IMR-90 (cell line): ENCODE results near the gene KLHL17. TPM values are rescaled to one million over a fixed set of nuclear protein-coding genes. Genes with fewer than 3 reads are reported as not detected.

Experiments
- ATAC-seq: fragments of 200-7000 bp; cut with Tn5 transposase; 2 replicates; pipeline ENCODE4 v1.9.1; 2020; ENCODE audit warnings: low read depth, mild to moderate bottlenecking, moderate library complexity
- BruUV-seq: library from RNA; stranded (reverse); fragments of 400-500 nt; replicated peaks from 2 replicates; lab custom pipeline; 2021; lab: Mats Ljungman, UMichigan
- CTCF ChIA-PET: fragments of 300-600 bp; formaldehyde crosslinking; extraction: SDS; loops from one replicate; lab custom pipeline; 2021; ENCODE audit warnings: antibody characterized with exemption; lab: Yijun Ruan, JAX
- POLR2A ChIA-PET: fragments of 300-600 bp; sonication (Branson Sonifier 250); formaldehyde crosslinking; loops from one replicate; lab custom pipeline; 2022; ENCODE audit warnings: antibody characterized with exemption; ENCODE audit not compliant: unreplicated experiment; lab: Charles Lee
- DNase-seq: peaks from one replicate; pipeline ENCODE4 v3.0.0; 2013
- H2AFZ ChIP-seq: replicated peaks from 2 replicates; pipeline ENCODE3; 2013; ENCODE audit warnings: low read length, mild to moderate bottlenecking; ENCODE audit not compliant: poor library complexity
- H2AK5ac ChIP-seq: 2 replicates; pipeline ENCODE4 v1.6.1; 2013; ENCODE audit warnings: low read depth, low read length, inconsistent platforms
- H2AK9ac ChIP-seq: replicated peaks from 2 replicates; pipeline ENCODE3; 2013; ENCODE audit warnings: mild to moderate bottlenecking, low read depth, low read length, moderate library complexity; ENCODE audit not compliant: poor library complexity
- H2BK120ac ChIP-seq: 2 replicates; pipeline ENCODE4 v1.6.1; 2013; ENCODE audit warnings: low read depth, low read length, inconsistent platforms
- H2BK15ac ChIP-seq: 3 replicates; pipeline ENCODE4 v1.6.1; 2013; ENCODE audit warnings: low read depth, low read length, inconsistent platforms
- H2BK20ac ChIP-seq: 2 replicates; pipeline ENCODE4 v1.6.1; 2013; ENCODE audit warnings: low read depth, mild to moderate bottlenecking, inconsistent platforms, low read length, moderate library complexity
- H2BK5ac ChIP-seq: 2 replicates; pipeline ENCODE4 v1.6.1; 2013; ENCODE audit warnings: mild to moderate bottlenecking, low read depth, low read length, inconsistent platforms; ENCODE audit not compliant: poor library complexity, severe bottlenecking
- H3K14ac ChIP-seq: replicated peaks from 2 replicates; pipeline ENCODE4 v1.6.1; 2013; ENCODE audit warnings: low read depth, low read length, inconsistent platforms
- H3K18ac ChIP-seq: 2 replicates; pipeline ENCODE4 v1.6.1; 2013; ENCODE audit warnings: low read depth, low read length, control low read depth
- H3K23ac ChIP-seq: 2 replicates; pipeline ENCODE4 v1.6.1; 2013; ENCODE audit warnings: low read depth, low read length, inconsistent platforms
- H3K27ac ChIP-seq: 2 replicates; pipeline ENCODE4 v1.5.1; 2013; ENCODE audit warnings: mild to moderate bottlenecking, control low read depth, low read length; ENCODE audit not compliant: insufficient read depth
- H3K27me3 ChIP-seq: 2 replicates; pipeline ENCODE4 v1.6.1; 2013; ENCODE audit warnings: low read length; ENCODE audit not compliant: control insufficient read depth, insufficient read depth
- H3K36me3 ChIP-seq: 2 replicates; pipeline ENCODE4 v1.6.1; 2013; ENCODE audit warnings: low read length, mixed read lengths; ENCODE audit not compliant: control insufficient read depth, insufficient read depth
- H3K4ac ChIP-seq: 2 replicates; pipeline ENCODE4 v1.6.1; 2013; ENCODE audit warnings: low read depth, low read length, inconsistent platforms
- H3K4me1 ChIP-seq: 2 replicates; pipeline ENCODE4 v1.6.1; 2013; ENCODE audit warnings: low read length, mixed read lengths; ENCODE audit not compliant: control insufficient read depth, insufficient read depth
- H3K4me2 ChIP-seq: 2 replicates; pipeline ENCODE4 v1.6.1; 2013; ENCODE audit warnings: low read depth, mild to moderate bottlenecking, control low read depth, low read length, moderate library complexity
- H3K4me3 ChIP-seq: 2 replicates; pipeline ENCODE4 v1.5.1; 2013; ENCODE audit warnings: low read depth, mild to moderate bottlenecking, control low read depth, low read length, moderate library complexity; ENCODE audit not compliant: insufficient read depth
- H3K56ac ChIP-seq: 2 replicates; pipeline ENCODE4 v1.6.1; 2013; ENCODE audit warnings: low read length, inconsistent platforms; ENCODE audit not compliant: insufficient read depth; ENCODE audit errors: extremely low read depth
- H3K79me1 ChIP-seq, 2 experiments: 2 replicates each; pipeline ENCODE4 v1.6.1; 2013; ENCODE audit warnings: low read length in 2 of 2, inconsistent platforms in 1 of 2, low read depth in 1 of 2
- H3K9ac ChIP-seq: 2 replicates; pipeline ENCODE4 v1.6.1; 2013; ENCODE audit warnings: low read depth, low read length, control low read depth
- H3K9me1 ChIP-seq: 2 replicates; pipeline ENCODE4 v1.6.1; 2013; ENCODE audit warnings: low read length, inconsistent platforms; ENCODE audit not compliant: insufficient read depth
- H3K9me3 ChIP-seq: 2 replicates; pipeline ENCODE4 v1.6.1; 2013; ENCODE audit warnings: low read length; ENCODE audit not compliant: control insufficient read depth, insufficient read depth
- H4K20me1 ChIP-seq: 2 replicates; pipeline ENCODE4 v1.6.1; 2013; ENCODE audit warnings: low read length, inconsistent platforms; ENCODE audit not compliant: insufficient read depth
- H4K5ac ChIP-seq: 2 replicates; pipeline ENCODE4 v1.6.1; 2013; ENCODE audit warnings: mild to moderate bottlenecking, low read depth, low read length, control low read depth
- H4K8ac ChIP-seq, 2 experiments: 2 replicates each; pipeline ENCODE4 v1.6.1; 2013; ENCODE audit warnings: low read depth in 2 of 2, low read length in 2 of 2, control low read depth in 1 of 2, inconsistent platforms in 1 of 2
- H4K91ac ChIP-seq: 2 replicates; pipeline ENCODE4 v1.6.1; 2013; ENCODE audit warnings: low read depth, low read length, inconsistent platforms; ENCODE audit not compliant: insufficient read depth
- BHLHE40 ChIP-seq: fragments of 150-350 bp; IDR thresholded peaks from 2 replicates; pipeline ENCODE4 v1.6.1; 2016; ENCODE audit warnings: mild to moderate bottlenecking, low read depth, low read length
- CEBPB ChIP-seq: IDR thresholded peaks from 2 replicates; pipeline ENCODE4 v1.6.1; 2012; ENCODE audit warnings: low read depth, low read length, improper control_type of control experiment
- CHD1 ChIP-seq: IDR thresholded peaks from 2 replicates; pipeline ENCODE4 v1.6.1; 2012; ENCODE audit warnings: low read depth, low read length, improper control_type of control experiment
- FOS ChIP-seq: fragments of 150-350 bp; IDR thresholded peaks from 2 replicates; pipeline ENCODE4 v1.6.1; 2016; ENCODE audit warnings: low read depth, low read length
- MAFK ChIP-seq: IDR thresholded peaks from 2 replicates; pipeline ENCODE4 v1.6.1; 2012; ENCODE audit warnings: low read depth, low read length, improper control_type of control experiment
- MAZ ChIP-seq: IDR thresholded peaks from 2 replicates; pipeline ENCODE4 v1.6.1; 2012; ENCODE audit warnings: low read depth, mild to moderate bottlenecking, low read length, improper control_type of control experiment, moderate library complexity, borderline replicate concordance
- MXI1 ChIP-seq: IDR thresholded peaks from 2 replicates; pipeline ENCODE4 v1.6.1; 2012; ENCODE audit warnings: low read depth, mild to moderate bottlenecking, low read length, moderate library complexity, borderline replicate concordance
- NFE2L2 ChIP-seq: fragments of 150-350 bp; IDR thresholded peaks from 2 replicates; pipeline ENCODE4 v1.6.1; 2016; ENCODE audit warnings: low read depth, mild to moderate bottlenecking, low read length
- POLR2A ChIP-seq: IDR thresholded peaks from 2 replicates; pipeline ENCODE4 v1.6.1; 2012; ENCODE audit warnings: mild to moderate bottlenecking, low read depth, low read length
- RAD21 ChIP-seq: IDR thresholded peaks from 2 replicates; pipeline ENCODE4 v1.6.1; 2012; ENCODE audit warnings: low read length, improper control_type of control experiment
- RCOR1 ChIP-seq: IDR thresholded peaks from 2 replicates; pipeline ENCODE4 v1.6.1; 2012; ENCODE audit warnings: mild to moderate bottlenecking, low read length, improper control_type of control experiment; ENCODE audit not compliant: insufficient replicate concordance
- RFX5 ChIP-seq: IDR thresholded peaks from 2 replicates; pipeline ENCODE4 v1.8.0; 2012; ENCODE audit warnings: low read depth, mild to moderate bottlenecking, low read length, moderate library complexity
- SMC3 ChIP-seq: fragments of 150-350 bp; IDR thresholded peaks from 2 replicates; pipeline ENCODE4 v1.6.1; 2016; ENCODE audit warnings: low read depth, mild to moderate bottlenecking, antibody characterized with exemption, low read length, moderate library complexity
- USF2 ChIP-seq: fragments of 150-350 bp; IDR thresholded peaks from 2 replicates; pipeline ENCODE4 v1.6.1; 2017; ENCODE audit warnings: mild to moderate bottlenecking, antibody characterized with exemption, low read length, low read depth
- WGBS, 2 experiments: methylation state at CpG; one replicate each; pipeline versions ENCODE4 v1.1.5 to v1.1.7; 2013; ENCODE audit warnings: missing lambda C conversion rate in 2 of 2; ENCODE audit not compliant: insufficient read length in 1 of 2; ENCODE audit errors: extremely low coverage in 2 of 2; 5-methylcytosine and 5-hydroxymethylcytosine counted together
- dilution Hi-C: fragments of 300-500 bp; cut with HindIII; formaldehyde crosslinking; loops from one replicate; pipeline ENCODE4 v1.14.3; 2018; ENCODE audit warnings: low sequenced_read_pairs; ENCODE audit not compliant: unreplicated experiment
- in situ Hi-C: fragments of 300-500 bp; cut with MboI; formaldehyde crosslinking; loops from 3 replicates; pipeline ENCODE4 v1.14.3; 2019; ENCODE audit warnings: low sequenced_read_pairs, inconsistent platforms, mixed read lengths
- intact Hi-C: fragments of 100-400 bp; cut with micrococcal nuclease; formaldehyde crosslinking; loops from 2 replicates; pipeline ENCODE4 v1.10.0; 2022
- polyA plus RNA-seq, 3 experiments: library from polyadenylated mRNA; depleted of rRNA; stranded (reverse); fragments of >200 nt; gene quantifications; 2 replicates each; pipeline ENCODE4 v1.2.3, GENCODE V29; 2012; ENCODE audit warnings: low replicate concordance in 1 of 3
- total RNA-seq: library from RNA; depleted of rRNA; stranded (reverse); fragments of >200 nt; gene quantifications from 2 replicates; pipeline ENCODE4 v1.2.3, GENCODE V29; 2012
- TF ChIP-seq, protein P1 (sequence below): fragments of 150-350 bp; IDR thresholded peaks from 2 replicates; pipeline ENCODE4 v1.6.1; 2016; ENCODE audit warnings: low read depth, mild to moderate bottlenecking, low read length, moderate library complexity, borderline replicate concordance
- TF ChIP-seq, protein P2 (sequence below): conservative IDR thresholded peaks from 2 replicates; pipeline ENCODE4 v1.5.1; 2012; ENCODE audit warnings: mild to moderate bottlenecking, low read depth, low read length, improper control_type of control experiment

The KLHL17 gene
- total and polyA plus RNA-seq, 2 of the 4 experiments (the other 2 are of a cell fraction), result 3.4 to 41.0 TPM

DNA sequence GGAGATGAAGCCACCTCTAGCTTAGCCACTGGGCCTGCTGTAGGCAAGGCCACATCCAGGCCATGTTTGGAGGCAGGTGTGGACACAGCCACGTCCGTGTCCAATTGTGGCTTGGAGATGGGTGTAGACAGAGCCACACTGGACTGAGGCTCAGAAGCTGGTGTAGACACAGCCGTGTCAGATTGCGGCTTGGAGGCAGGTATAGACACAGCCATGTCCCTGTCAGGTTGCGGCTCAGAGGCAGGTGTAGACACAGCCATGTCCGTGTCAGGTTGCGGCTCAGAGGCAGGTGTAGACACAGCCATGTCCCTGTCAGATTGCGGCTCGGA is 19.3 kb downstream of the KLHL17 start:
- Histone ChIP-seq H3K27me3 (peaks cover 5% of the 10 kb centered on the region; the same call in 1 of the 2 replicates), H3K4me1 (0 out of 2 replicates have a peak, but pooled peaks cover 2% of the 10 kb centered on the region), H2AK5ac (no peak overlapping the region), H2AK9ac (no peak overlapping the region), H2BK20ac (no peak overlapping the region), H3K4me3 (no peak overlapping the region), H3K9ac (no peak overlapping the region), H3K23ac (no peak overlapping the region), H4K5ac (no peak overlapping the region), H4K20me1 (no peaks in the 10 kb centered on the region; the same call in 1 of the 2 replicates), H2BK15ac (no peak overlapping the region), H3K9me1 (no peaks in the 10 kb centered on the region), H4K91ac (no peak overlapping the region), H2AFZ (no peak overlapping the region), H3K56ac (no peak overlapping the region), H3K79me1 (no peaks in the 10 kb centered on the region), H3K4ac (no peak overlapping the region), H2BK120ac (no peak overlapping the region), H3K14ac (no peak overlapping the region), H3K36me3 (no peaks in the 10 kb centered on the region), H3K9me3 (no peaks in the 10 kb centered on the region), H3K4me2 (no peak overlapping the region), H3K27ac (no peak overlapping the region), H3K18ac (no peak overlapping the region), H4K8ac (no peak overlapping the region), H2BK5ac (no peak overlapping the region)
- TF ChIP-seq, protein P1, sequence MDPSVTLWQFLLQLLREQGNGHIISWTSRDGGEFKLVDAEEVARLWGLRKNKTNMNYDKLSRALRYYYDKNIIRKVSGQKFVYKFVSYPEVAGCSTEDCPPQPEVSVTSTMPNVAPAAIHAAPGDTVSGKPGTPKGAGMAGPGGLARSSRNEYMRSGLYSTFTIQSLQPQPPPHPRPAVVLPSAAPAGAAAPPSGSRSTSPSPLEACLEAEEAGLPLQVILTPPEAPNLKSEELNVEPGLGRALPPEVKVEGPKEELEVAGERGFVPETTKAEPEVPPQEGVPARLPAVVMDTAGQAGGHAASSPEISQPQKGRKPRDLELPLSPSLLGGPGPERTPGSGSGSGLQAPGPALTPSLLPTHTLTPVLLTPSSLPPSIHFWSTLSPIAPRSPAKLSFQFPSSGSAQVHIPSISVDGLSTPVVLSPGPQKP, result no peak
- no peak for TF ChIP-seq CEBPB
- TF ChIP-seq MAFK, result no peak
- TF ChIP-seq RAD21, result no peak
- no peak for TF ChIP-seq MAZ
- TF ChIP-seq, protein P2, sequence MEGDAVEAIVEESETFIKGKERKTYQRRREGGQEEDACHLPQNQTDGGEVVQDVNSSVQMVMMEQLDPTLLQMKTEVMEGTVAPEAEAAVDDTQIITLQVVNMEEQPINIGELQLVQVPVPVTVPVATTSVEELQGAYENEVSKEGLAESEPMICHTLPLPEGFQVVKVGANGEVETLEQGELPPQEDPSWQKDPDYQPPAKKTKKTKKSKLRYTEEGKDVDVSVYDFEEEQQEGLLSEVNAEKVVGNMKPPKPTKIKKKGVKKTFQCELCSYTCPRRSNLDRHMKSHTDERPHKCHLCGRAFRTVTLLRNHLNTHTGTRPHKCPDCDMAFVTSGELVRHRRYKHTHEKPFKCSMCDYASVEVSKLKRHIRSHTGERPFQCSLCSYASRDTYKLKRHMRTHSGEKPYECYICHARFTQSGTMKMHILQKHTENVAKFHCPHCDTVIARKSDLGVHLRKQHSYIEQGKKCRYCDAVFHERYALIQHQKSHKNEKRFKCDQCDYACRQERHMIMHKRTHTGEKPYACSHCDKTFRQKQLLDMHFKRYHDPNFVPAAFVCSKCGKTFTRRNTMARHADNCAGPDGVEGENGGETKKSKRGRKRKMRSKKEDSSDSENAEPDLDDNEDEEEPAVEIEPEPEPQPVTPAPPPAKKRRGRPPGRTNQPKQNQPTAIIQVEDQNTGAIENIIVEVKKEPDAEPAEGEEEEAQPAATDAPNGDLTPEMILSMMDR, result no peak
- no peak for TF ChIP-seq NFE2L2
- no peak for TF ChIP-seq RCOR1
- TF ChIP-seq USF2, result no peak
- TF ChIP-seq FOS, result no peak
- no peak for TF ChIP-seq POLR2A
- no peak for TF ChIP-seq BHLHE40
- TF ChIP-seq CHD1, result no peak
- no peak for TF ChIP-seq SMC3
- TF ChIP-seq RFX5, result no peak
- no peak for TF ChIP-seq MXI1
- intact Hi-C loops (loop anchor here (5.0 kb wide), 2 partner anchors 77 to 253 kb away; partner anchors contain the start of genes B3GALT6 and SDF4), in situ Hi-C loops (no loop called here), dilution Hi-C loops (no loop called here)
- POLR2A ChIA-PET, result no interaction called here
- WGBS, 2 experiments, result 85% methylated on average over 7 of the region's 9 CpGs; no CpG with 5 or more reads in 1 of the 2 experiments
- BruUV-seq, result no TSS peak
- ATAC-seq (no peak), DNase-seq (no peak)
- CTCF ChIA-PET, result no interaction called here
